ENCODE data around the gene FZD1. TPM values are rescaled to one million over a fixed set of nuclear protein-coding genes. Genes with fewer than 3 reads are reported as not detected.

Gene FZD1
- total and polyA plus RNA-seq, 2 of the 4 experiments (the other 2 are of a cell fraction), result 3.6 to 6.8 TPM

DNA sequence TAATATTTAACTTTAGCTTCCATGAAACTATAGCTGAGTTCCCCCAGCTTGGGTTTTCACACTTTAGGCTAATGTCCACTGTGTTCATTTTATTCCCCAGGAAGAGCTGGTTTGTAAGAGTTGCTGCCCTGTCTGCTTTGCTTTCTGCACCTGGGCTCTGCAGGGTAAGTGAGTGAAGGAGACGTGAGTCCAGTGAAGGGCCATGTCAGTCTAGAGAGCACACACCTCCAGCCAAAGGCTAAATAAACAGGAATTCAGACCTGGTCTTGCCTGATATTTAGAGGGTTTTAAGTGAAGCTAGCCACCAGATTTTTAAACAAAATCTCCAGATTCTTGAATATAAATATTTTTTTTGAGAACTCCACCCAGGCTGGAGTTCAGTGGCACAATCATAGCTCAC, 24.5 kb upstream of the FZD1 start:
- CTCF ChIA-PET, result interaction anchor here (1.0 kb wide), 1 partner anchor 635 kb away, joined by 3 read pairs; no protein-coding TSS in a partner anchor
- H3K4me1 ChIP-seq (ENCODE audit: control insufficient read depth, insufficient read depth, low read length), result peaks cover 18% of the 10 kb centered on the region
- H3K9me3 ChIP-seq (ENCODE audit: control insufficient read depth, insufficient read depth, low read length), result no peaks in the 10 kb centered on the region

More for the DNA sequence above, 24.5 kb upstream of the FZD1 start:
- Histone ChIP-seq H3K23ac (ENCODE audit: low read depth, low read length) (0 out of 2 replicates have a peak overlapping the region, but pooled peaks have one; percentile 69), H3K18ac (ENCODE audit: low read depth, low read length) (peak overlapping the region; percentile 96), H3K4me3 (ENCODE audit: insufficient read depth, low read depth, low read length) (no peak overlapping the region), H4K8ac (ENCODE audit: low read depth in 2 of 2, low read length in 2 of 2) (peak overlapping the region in 1 of 2 experiments; percentile 76; a peak in 2 of 4 replicates), H4K20me1 (ENCODE audit: insufficient read depth, low read length) (no peaks in the 10 kb centered on the region), H2BK5ac (ENCODE audit: low read depth, low read length, poor library complexity, severe bottlenecking) (no peak overlapping the region), H3K27me3 (ENCODE audit: control insufficient read depth, insufficient read depth, low read length) (no peaks in the 10 kb centered on the region), H2AFZ (replicated peaks; ENCODE audit: low read length, poor library complexity) (no peak overlapping the region), H4K5ac (ENCODE audit: low read depth, low read length) (no peak overlapping the region; the same call in 1 of the 2 replicates), H3K9me1 (ENCODE audit: insufficient read depth, low read length) (peaks cover 12% of the 10 kb centered on the region), H3K56ac (ENCODE audit: extremely low read depth, insufficient read depth, low read length) (no peak overlapping the region), H2BK120ac (ENCODE audit: low read depth, low read length) (peak overlapping the region; percentile 64), H3K9ac (ENCODE audit: low read depth, low read length) (no peak overlapping the region), H2AK9ac (replicated peaks; ENCODE audit: low read depth, low read length, poor library complexity) (no peak overlapping the region), H3K27ac (ENCODE audit: insufficient read depth, low read length) (no peak overlapping the region), H2AK5ac (ENCODE audit: low read depth, low read length) (0 out of 2 replicates have a peak overlapping the region, but pooled peaks have one; percentile 29), H2BK15ac (ENCODE audit: low read depth, low read length) (0 out of 3 replicates have a peak overlapping the region, but pooled peaks have one; percentile 12), H3K79me1 (ENCODE audit: low read depth in 1 of 2, low read length in 2 of 2) (no peaks in the 10 kb centered on the region), H2BK20ac (ENCODE audit: low read depth, low read length) (peak overlapping the region; percentile 40), H4K91ac (ENCODE audit: insufficient read depth, low read depth, low read length) (peak overlapping the region; percentile 3; the same call in 1 of the 2 replicates), H3K14ac (replicated peaks; ENCODE audit: low read depth, low read length) (peak overlapping the region; percentile 92), H3K4me2 (ENCODE audit: low read depth, low read length) (no peak overlapping the region; the same call in 1 of the 2 replicates), H3K36me3 (ENCODE audit: control insufficient read depth, insufficient read depth, low read length) (no peaks in the 10 kb centered on the region), H3K4ac (ENCODE audit: low read depth, low read length) (peak overlapping the region; percentile 81)
- no TSS peak for BruUV-seq (replicated peaks)
- POLR2A ChIA-PET (ENCODE audit: unreplicated experiment), result interaction anchor here (0.7 to 1.1 kb wide), 2 partner anchors 51 to 112 kb away, joined by 4 read pairs; no protein-coding TSS in a partner anchor
- dilution Hi-C loops (cut with HindIII; ENCODE audit: low sequenced_read_pairs, unreplicated experiment), result no loop called here
- intact Hi-C loops (cut with micrococcal nuclease), result no loop called here
- in situ Hi-C loops (cut with MboI; ENCODE audit: low sequenced_read_pairs), result no loop called here
- no peak for DNase-seq
- no CpG with 5 or more reads among the region's 1 CpG for WGBS, 2 experiments (ENCODE audit: extremely low coverage in 2 of 2, insufficient read length in 1 of 2)
- TF ChIP-seq FOS (IDR thresholded peaks at IDR 0.05; ENCODE audit: low read depth, low read length) (no peak), MAZ (IDR thresholded peaks at IDR 0.05; ENCODE audit: borderline replicate concordance, low read depth, low read length) (no peak), MXI1 (IDR thresholded peaks at IDR 0.05; ENCODE audit: borderline replicate concordance, low read depth, low read length) (no peak), RCOR1 (IDR thresholded peaks at IDR 0.05; ENCODE audit: insufficient replicate concordance, low read length) (no peak), SMC3 (IDR thresholded peaks at IDR 0.05; ENCODE audit: low read depth, low read length) (no peak), BHLHE40 (IDR thresholded peaks at IDR 0.05; ENCODE audit: low read depth, low read length) (no peak)
- TF ChIP-seq, protein P1, sequence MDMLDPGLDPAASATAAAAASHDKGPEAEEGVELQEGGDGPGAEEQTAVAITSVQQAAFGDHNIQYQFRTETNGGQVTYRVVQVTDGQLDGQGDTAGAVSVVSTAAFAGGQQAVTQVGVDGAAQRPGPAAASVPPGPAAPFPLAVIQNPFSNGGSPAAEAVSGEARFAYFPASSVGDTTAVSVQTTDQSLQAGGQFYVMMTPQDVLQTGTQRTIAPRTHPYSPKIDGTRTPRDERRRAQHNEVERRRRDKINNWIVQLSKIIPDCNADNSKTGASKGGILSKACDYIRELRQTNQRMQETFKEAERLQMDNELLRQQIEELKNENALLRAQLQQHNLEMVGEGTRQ (IDR thresholded peaks at IDR 0.05; ENCODE audit: low read depth, low read length), result no peak
- ATAC-seq (ENCODE audit: low read depth), result no peak
